ENCODE measurements around the gene THPO.

THPO gene

DNA sequence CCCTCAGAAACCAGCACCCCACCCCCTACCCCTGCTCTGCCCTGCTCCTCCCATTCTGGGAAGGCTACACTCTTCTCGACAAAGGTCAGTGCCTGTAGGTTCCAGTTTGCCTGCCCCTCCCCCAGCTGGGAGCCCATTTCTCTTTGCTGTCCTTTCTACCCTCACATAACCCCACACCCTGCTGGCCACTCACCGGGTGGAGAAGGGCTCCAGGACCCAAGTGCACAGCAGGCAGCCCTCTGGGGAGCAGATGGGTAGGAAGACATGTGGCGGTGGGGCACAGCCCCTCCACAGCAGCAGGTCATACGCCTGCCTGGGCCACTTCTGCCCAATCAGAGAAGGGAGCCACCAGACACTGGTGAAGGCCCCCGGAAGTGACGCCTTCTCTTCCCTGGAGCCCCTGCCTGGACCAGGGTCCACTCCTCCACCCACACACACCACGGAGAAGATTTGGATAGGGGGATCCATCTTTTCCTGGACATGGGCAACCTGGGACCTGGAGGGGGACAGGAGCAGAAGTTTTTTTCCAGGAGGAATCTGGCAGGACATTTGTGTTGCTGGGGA is at the start of gene THPO:
THPO (minus strand) TSS at position 326 of the 564 bp plus-strand sequence. CDS start 1,948 bp downstream, outside the sequence.
- no peak for DNase-seq (ENCODE audit: low read depth in 1 of 2, low spot score in 1 of 2)

GRCh38 chr3:184426691-184427141 is 48.7 kb upstream of the THPO start:
- DNase-seq (ENCODE audit: low read depth in 1 of 2, low spot score in 1 of 2), result no peak

- DNase-seq (ENCODE audit: low read depth in 1 of 2, low spot score in 1 of 2), result no peak
Observed at GRCh38 chr3:184423561-184423960, 45.6 kb upstream of the THPO start.

DNA sequence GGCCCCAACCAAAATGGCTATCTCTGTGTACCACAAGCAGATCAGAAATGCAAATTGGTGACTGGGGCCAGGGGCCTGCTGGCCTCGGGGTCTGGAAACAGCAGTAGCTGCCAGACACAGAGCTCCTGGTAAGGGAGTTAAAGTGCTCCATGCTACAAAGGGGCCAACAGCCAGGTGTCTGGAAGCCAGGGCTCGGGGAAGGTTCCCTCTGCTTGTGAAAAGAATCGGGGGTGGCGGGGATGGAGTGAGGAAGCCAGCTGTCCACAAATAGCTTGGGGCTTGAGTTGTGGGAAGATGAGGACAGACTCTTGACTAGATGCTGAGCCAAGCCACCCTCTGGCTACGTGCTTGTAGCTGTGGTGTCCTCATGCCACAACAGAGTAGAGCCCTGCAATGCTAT is 41.2 kb upstream of the THPO start:
- DNase-seq (ENCODE audit: low read depth in 1 of 2, low spot score in 1 of 2), result no peak

GRCh38 chr3:184417619-184418327 is 39.8 kb upstream of the THPO start:
- peak; percentile 42 to 57 for DNase-seq (ENCODE audit: low read depth in 1 of 2, low spot score in 1 of 2)

- no peak for DNase-seq (ENCODE audit: low read depth in 1 of 2, low spot score in 1 of 2)
Observed at GRCh38 chr3:184415203-184415490, 37.1 kb upstream of the THPO start.

DNA sequence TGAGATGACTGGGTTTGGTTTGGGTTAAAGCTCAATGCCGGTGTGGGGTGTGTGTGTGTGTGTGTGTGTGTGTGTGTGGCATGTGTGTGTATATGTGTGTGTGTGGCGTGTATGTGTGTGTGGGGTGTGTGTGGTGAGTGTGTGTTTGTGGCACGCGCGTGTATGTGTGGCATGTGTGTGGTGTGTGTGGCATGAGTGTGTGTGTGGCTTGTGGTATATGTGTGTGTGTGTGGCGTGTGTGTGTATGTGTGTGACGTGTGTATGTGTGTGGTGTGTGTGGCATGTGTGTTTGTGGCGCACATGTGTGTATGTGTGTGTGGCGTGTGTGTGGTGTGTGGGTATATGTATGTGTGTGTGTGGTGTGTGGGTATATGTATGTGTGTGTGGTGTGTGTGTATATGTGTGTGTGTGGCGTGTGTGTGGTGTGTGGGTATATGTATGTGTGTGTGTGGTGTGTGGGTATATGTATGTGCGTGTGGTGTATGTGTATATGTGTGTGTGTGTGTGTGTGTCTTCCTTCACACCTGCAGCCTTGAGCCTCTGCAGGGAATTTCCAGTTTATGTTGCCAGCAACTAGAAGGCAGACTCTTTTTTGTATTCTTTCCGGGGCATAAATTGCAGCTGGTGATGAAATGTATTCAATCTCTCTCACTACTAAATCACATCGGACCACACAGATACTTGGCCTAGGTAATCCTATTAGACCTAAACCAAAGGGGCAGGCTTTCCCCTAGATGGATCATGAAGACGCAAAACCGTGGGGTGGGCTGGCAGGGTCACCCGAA is 36.6 kb upstream of the THPO start:
- no peak for DNase-seq (ENCODE audit: low read depth in 1 of 2, low spot score in 1 of 2)

DNA sequence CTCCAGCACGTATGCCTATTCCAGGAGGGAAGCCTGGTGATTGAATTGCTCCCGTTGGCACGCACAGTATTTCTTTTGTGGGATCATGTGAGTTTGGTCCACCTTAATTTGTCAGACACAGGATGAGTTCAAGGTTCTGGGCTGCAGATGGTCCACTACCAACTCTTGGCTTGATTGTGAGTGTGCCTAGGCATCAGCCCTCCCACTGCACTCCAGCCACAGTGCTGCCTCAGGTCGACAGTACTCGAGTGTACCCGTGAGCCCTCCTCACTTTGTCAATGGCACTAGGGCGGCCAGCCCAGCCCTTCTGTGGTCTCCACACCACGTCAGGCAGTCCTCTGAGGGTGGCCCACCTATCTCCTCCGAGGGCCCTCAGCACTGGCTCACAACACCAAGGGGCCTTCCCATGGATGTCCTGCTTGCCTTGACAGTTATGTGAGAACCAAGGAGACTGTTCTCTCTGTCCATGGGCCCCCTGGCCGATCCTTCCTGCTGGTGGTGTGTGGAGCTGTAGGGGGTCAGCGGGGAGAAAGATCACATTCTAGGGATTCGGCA is 32.0 kb upstream of the THPO start:
- DNase-seq (ENCODE audit: low read depth in 1 of 2, low spot score in 1 of 2), result no peak

GRCh38 chr3:184409331-184409926 is 31.4 kb upstream of the THPO start:
- DNase-seq (ENCODE audit: low read depth in 1 of 2, low spot score in 1 of 2), result no peak

DNA sequence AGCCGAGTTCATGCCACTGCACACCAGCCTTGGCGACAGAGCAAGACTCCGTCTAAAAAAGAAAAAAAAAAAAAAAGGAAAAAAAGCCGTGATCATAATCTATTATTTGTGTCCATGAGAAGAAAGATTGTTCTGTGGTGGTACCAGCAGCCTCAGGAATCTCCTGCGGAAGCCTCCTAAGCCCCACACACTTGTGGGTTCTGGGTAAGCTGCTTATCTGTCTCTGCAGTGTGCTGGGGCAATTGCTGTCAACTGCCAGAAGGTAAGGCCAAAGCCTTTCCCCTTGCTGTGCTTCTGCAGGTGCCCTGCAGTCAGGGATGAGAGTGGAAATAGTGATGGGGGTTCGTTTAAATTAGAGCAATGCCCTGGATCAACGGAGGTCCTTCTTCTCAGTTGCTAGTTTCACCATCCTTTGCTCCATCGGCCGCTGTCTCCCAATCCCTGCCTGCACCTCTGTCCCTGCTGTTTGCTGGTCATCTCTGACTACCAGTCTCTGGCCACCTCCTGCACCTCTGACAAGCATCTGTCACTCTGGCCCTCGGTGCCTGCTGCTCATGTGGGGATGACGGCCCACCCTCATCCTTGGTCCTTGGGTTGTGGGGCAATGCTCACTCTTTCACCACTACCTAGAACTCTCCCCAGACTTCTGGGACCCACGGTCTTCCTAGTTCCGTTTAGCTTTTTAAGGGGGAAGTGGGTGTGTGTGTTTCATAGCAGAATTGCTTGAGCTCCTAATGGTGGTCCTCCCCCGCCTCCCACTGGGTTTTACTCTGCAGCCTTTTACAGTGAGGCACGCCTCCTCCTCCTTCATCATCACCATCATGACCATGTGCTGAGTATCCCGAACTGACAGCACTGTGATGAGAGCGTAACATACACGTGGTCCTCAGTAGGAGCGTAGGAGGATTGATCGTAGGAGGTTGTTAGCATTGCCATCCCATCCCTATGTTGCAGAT is 27.3 kb upstream of the THPO start:
- no peak for DNase-seq (ENCODE audit: low read depth in 1 of 2, low spot score in 1 of 2)

GRCh38 chr3:184399410-184399809 is 21.4 kb upstream of the THPO start:
- DNase-seq (ENCODE audit: low read depth in 1 of 2, low spot score in 1 of 2), result no peak

- DNase-seq (ENCODE audit: low read depth in 1 of 2, low spot score in 1 of 2), result no peak
Observed at GRCh38 chr3:184395320-184395660, 17.3 kb upstream of the THPO start.

- DNase-seq (ENCODE audit: low read depth in 1 of 2, low spot score in 1 of 2), result no peak
Observed at GRCh38 chr3:184391266-184391665, 13.3 kb upstream of the THPO start.

DNA sequence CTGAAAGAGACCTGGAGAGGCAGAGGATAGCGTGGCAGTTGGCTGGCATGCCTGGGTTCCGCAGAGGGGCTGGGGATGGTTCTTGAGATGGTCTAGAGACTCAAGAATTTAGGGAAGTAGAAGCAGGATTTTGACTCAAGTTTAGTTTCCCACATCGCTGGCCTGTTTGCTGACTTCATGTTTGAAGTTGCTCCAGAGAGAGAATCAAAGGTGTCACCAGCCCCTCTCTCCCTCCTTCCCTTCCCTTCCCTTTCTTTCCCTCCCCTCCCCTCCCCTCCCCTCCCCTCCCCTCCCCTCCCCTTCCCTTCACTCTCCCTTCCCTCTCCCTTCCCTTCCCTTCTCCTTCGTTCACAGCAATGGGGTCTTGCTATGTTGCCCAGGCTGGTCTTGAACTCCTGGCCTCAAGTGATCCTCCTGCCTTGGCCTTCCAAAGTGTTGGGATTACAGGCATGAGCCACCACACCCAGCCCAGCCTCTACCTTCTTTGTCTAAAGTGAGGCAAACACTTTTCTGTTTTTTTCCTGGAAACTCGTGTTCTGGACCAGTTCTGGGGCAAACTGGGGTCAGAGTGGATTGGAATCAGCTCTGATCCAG is 12.0 kb upstream of the THPO start:
- DNase-seq (ENCODE audit: low read depth in 1 of 2, low spot score in 1 of 2), result no peak

- no peak for DNase-seq (ENCODE audit: low read depth in 1 of 2, low spot score in 1 of 2)
Observed at GRCh38 chr3:184389384-184389783, 11.4 kb upstream of the THPO start.

GRCh38 chr3:184388936-184389230 is 10.9 kb upstream of the THPO start:
- no peak for DNase-seq (ENCODE audit: low read depth in 1 of 2, low spot score in 1 of 2)

- no peak for DNase-seq (ENCODE audit: low read depth in 1 of 2, low spot score in 1 of 2)
Observed at GRCh38 chr3:184388164-184388935, 10.3 kb upstream of the THPO start.

DNA sequence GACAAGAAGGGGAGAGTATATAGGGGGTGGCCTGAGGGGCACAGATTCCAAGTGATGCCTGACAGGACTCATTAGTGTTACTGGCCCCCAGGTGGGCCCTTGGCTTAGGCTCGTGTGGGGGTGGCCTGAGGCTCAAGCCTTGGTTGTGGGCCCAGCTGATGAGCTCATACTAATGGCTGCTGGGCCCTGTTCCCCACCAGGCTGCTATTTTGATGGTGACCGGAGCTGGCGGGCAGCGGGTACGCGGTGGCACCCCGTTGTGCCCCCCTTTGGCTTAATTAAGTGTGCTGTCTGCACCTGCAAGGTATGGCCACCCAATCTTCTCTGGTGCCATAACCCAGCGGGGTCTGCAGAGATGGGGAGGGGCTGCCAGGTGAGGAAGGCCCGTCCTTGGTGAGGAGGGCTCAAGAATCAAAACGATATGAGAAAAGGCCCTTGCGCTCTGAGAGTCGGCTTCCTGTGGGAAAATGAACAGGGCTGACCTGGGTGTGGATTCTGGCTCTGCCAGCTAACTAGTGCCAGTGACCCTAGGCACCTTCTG is 9.2 kb upstream of the THPO start:
- no peak for DNase-seq (ENCODE audit: low read depth in 1 of 2, low spot score in 1 of 2)

- no peak for DNase-seq (ENCODE audit: low read depth in 1 of 2, low spot score in 1 of 2)
Observed at GRCh38 chr3:184386047-184386806, 8.2 kb upstream of the THPO start.
